ENCODE data around the gene RAI1.

GRCh38 chr17:17757956-17758845, 76.9 kb downstream of the RAI1 start:
- TF ChIP-seq CTCF (IDR thresholded peaks at IDR 0.05) (no peak), POLR2A (IDR thresholded peaks at IDR 0.05) (no peak)

Measured in lower leg skin (tissue), 3 donors.